ENCODE results near the gene ARHGAP26.

DNA sequence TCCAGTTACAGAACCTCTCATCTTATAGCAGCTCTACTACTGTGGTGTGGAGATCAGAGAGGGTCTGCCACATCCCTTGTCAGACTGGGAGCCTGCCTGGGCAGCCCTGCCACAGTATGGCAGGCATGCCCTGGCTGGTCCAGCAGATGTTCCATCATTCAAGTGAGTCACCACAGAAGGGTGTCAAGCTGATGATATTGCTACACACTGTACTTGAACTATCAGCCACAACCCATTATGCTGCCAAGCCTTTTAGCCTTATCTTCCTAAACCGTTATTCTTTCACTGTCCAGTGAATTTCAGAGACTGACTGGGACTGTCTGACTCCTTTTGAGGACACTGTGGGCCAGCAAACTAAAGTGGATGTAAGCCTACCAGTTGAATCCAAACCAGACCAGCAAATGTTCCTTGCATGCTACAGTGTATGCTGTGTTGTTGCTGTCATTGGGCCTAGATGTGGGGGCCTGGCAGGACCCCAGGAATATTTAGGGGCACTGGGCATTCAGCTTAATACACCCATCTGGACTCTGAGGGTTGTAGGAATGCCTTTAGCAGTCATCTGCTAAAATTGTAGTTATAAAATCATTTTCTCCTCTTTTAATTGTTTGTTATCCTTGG is 430.7 kb downstream of the ARHGAP26 start:
- TF ChIP-seq, protein P1, sequence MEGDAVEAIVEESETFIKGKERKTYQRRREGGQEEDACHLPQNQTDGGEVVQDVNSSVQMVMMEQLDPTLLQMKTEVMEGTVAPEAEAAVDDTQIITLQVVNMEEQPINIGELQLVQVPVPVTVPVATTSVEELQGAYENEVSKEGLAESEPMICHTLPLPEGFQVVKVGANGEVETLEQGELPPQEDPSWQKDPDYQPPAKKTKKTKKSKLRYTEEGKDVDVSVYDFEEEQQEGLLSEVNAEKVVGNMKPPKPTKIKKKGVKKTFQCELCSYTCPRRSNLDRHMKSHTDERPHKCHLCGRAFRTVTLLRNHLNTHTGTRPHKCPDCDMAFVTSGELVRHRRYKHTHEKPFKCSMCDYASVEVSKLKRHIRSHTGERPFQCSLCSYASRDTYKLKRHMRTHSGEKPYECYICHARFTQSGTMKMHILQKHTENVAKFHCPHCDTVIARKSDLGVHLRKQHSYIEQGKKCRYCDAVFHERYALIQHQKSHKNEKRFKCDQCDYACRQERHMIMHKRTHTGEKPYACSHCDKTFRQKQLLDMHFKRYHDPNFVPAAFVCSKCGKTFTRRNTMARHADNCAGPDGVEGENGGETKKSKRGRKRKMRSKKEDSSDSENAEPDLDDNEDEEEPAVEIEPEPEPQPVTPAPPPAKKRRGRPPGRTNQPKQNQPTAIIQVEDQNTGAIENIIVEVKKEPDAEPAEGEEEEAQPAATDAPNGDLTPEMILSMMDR (IDR thresholded peaks at IDR 0.05; ENCODE audit: low read depth, low read length, poor library complexity, severe bottlenecking): no peak
- TF ChIP-seq EZH2phosphoT487 (IDR thresholded peaks at IDR 0.05; ENCODE audit: borderline replicate concordance, low read length): no peak

Measured in DOHH2 (cell line).